ENCODE measurements around the gene ZFHX3. TPM values are rescaled to one million over a fixed set of nuclear protein-coding genes. Genes with fewer than 3 reads are reported as not detected.

ZFHX3 gene
- total RNA-seq, 4 donors from 2014 or later, result 9.1 to 34.0 (median 12.0) TPM

- H3K9me3 ChIP-seq, result no peaks in the 10 kb centered on the region
- no peaks in the 10 kb centered on the region for H3K4me1 ChIP-seq
- H3K27me3 ChIP-seq, result no peaks in the 10 kb centered on the region
- no peak for DNase-seq
- H3K4me3 ChIP-seq, result no peak overlapping the region
- no peak overlapping the region for H3K27ac ChIP-seq
- no peaks in the 10 kb centered on the region for H3K36me3 ChIP-seq
- TF ChIP-seq POLR2A (IDR thresholded peaks at IDR 0.05), result no peak
- no peak for TF ChIP-seq CTCF (IDR thresholded peaks at IDR 0.05)
- intact Hi-C loops (cut with DNase I; ENCODE audit: low total_unique reads), result no loop called here
Measured at GRCh38 chr16:72971370-72971769, 76.6 kb downstream of the ZFHX3 start.

- H3K27me3 ChIP-seq, result no peaks in the 10 kb centered on the region
- no peak overlapping the region for H3K27ac ChIP-seq
- no peak overlapping the region for H3K4me3 ChIP-seq
- H3K4me1 ChIP-seq, result no peaks in the 10 kb centered on the region
- no peak for TF ChIP-seq POLR2A (IDR thresholded peaks at IDR 0.05)
- no peak for TF ChIP-seq CTCF (IDR thresholded peaks at IDR 0.05)
- no peak for DNase-seq
- intact Hi-C loops (cut with DNase I; ENCODE audit: low total_unique reads), result no loop called here
- H3K36me3 ChIP-seq, result no peaks in the 10 kb centered on the region
- no peaks in the 10 kb centered on the region for H3K9me3 ChIP-seq
Measured at GRCh38 chr16:72970656-72971055, 77.3 kb downstream of the ZFHX3 start.

DNA sequence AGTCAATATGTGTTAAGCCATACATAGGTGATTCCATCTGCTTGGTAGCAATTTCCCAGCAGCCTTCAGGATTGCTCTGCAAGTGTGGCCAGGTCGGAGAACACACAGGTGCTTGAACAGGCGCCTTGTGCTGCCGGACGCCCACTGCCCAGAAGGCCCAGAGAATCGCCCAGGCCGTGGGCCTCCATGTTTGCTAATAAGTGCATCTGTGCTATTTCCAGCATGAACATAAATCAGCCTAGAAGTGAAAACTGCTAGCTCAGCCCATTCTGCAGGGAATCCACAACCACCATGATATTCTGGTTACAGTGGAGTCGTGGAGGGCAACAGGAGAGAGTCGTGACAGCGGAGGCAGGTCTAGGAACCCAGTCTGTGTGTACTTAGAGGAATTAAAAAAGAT, 78.1 kb downstream of the ZFHX3 start:
- Histone ChIP-seq H3K27ac (no peak overlapping the region), H3K4me1 (no peaks in the 10 kb centered on the region), H3K36me3 (no peaks in the 10 kb centered on the region)

DNA sequence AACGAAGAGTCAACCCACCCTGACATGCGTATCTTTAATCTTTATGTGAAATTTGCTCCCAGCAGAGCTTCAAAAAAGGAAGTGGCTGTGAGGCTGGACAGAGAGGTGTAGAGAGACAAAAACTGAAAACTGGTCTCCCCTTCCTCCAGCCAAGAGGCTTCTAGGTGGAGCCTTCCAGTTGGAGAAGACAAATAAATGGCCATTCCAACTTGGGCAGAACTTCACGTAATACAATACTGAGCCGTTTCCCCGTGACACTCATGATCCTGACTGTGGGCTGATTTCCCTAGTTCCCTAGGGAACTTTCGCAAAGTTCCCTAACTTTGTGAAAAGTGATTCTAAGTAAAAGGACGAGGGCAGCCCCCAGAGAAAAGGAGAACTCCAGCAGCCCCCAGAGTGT, 78.8 kb downstream of the ZFHX3 start:
- no peaks in the 10 kb centered on the region for H3K4me1 ChIP-seq
- intact Hi-C loops (cut with DNase I; ENCODE audit: low total_unique reads), result no loop called here
- no peaks in the 10 kb centered on the region for H3K27me3 ChIP-seq
- TF ChIP-seq CTCF (IDR thresholded peaks at IDR 0.05), result no peak
- no peak for TF ChIP-seq POLR2A (IDR thresholded peaks at IDR 0.05)
- H3K4me3 ChIP-seq, result no peak overlapping the region
- H3K9me3 ChIP-seq, result no peaks in the 10 kb centered on the region
- no peak for DNase-seq
- no peaks in the 10 kb centered on the region for H3K36me3 ChIP-seq
- no peak overlapping the region for H3K27ac ChIP-seq

More for the DNA sequence above, 78.1 kb downstream of the ZFHX3 start:
- TF ChIP-seq CTCF (IDR thresholded peaks at IDR 0.05) (no peak), POLR2A (IDR thresholded peaks at IDR 0.05) (no peak)
- Histone ChIP-seq H3K9me3 (no peaks in the 10 kb centered on the region), H3K27me3 (no peaks in the 10 kb centered on the region), H3K4me3 (no peak overlapping the region)
- intact Hi-C loops (cut with DNase I; ENCODE audit: low total_unique reads), result no loop called here
- no peak for DNase-seq

DNA sequence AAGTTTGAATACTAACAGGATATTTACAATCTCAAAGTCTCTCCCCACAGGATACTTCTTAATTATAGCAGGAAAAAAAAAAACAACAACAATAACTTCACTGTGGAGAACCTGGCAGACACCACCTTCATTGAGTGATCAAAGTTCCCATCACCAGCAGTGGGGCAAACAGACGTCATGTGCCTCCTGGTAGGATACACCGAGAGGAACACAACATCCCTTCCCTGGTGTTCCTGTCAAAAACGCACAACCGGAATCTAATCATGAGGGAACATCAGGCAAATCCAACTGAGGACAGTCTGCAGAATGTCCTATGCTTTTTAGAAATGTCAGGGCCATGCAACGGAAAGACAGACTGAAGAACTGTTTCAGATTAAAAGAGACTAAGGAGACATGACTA, 80.0 kb downstream of the ZFHX3 start:
- no peaks in the 10 kb centered on the region for H3K4me1 ChIP-seq
- DNase-seq, result no peak
- no peaks in the 10 kb centered on the region for H3K9me3 ChIP-seq
- H3K27me3 ChIP-seq, result no peaks in the 10 kb centered on the region
- intact Hi-C loops (cut with DNase I; ENCODE audit: low total_unique reads), result no loop called here
- H3K4me3 ChIP-seq, result no peak overlapping the region
- no peak overlapping the region for H3K27ac ChIP-seq
- no peaks in the 10 kb centered on the region for H3K36me3 ChIP-seq
- no peak for TF ChIP-seq POLR2A (IDR thresholded peaks at IDR 0.05)

All from uterus (tissue), 4 donors.